Right lobe of liver (tissue), 4 donors: Measurements from ENCODE around the gene APOA4.

ENCODE experiments used
- POLR2A ChIP-seq: fragments of 450-650 bp; IDR thresholded peaks from one replicate; pipeline ENCODE4 v1.6.1; 2017; ENCODE audit warnings: antibody characterized with exemption, mild to moderate bottlenecking
- TF ChIP-seq, protein P1 (sequence below), 4 donors: fragments of 200-600 bp in 3 of 4; fragments of 450-650 bp in 1 of 4; IDR thresholded peaks; one replicate each; pipeline versions ENCODE4 v1.5.1 to v1.8.0; 2016 to 2022; ENCODE audit warnings: antibody characterized with exemption in 4 of 4, mild to moderate bottlenecking in 2 of 4
- donor health status: DM: no; HTN: no; CAD: no.
- donor health status: DM: no; HTN: no; CAD: no.
- donor health status: DM: no; HTN: yes; CAD: no.

DNA sequence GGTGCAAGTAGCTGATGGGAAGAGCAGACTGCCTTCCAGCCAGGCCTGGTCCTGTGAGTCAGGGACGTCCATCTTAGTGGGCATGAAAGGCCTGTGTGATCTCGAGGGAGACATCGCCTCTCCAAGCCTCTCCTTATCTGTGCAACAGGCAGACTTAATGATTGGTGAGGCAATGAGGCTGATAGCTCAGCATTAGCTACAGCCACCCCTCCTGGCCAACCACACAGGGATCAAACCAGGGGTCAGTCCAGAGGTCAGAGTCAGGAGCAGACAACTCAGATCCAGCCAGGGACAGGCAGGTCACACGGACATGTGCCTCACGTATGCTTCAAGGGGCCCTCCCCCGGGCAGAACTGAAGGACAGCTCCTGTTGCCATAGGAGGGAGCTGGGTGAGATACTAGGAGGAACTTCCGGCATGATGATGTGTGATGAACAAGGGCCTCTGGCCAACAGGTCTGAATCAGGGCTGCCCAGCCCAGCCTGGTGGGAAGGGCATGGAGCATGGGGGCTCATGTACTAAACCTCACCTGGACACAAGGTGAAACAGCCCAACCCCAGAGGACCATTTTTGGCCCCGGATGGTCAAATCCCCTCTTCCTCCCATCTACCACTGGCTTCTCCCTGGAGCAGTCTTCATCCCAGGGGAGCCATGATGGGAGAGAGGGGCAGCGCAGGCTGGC lies 3.8 kb upstream of the APOA4 start:
- TF ChIP-seq POLR2A, result peak; percentile 45
- TF ChIP-seq, protein P1, sequence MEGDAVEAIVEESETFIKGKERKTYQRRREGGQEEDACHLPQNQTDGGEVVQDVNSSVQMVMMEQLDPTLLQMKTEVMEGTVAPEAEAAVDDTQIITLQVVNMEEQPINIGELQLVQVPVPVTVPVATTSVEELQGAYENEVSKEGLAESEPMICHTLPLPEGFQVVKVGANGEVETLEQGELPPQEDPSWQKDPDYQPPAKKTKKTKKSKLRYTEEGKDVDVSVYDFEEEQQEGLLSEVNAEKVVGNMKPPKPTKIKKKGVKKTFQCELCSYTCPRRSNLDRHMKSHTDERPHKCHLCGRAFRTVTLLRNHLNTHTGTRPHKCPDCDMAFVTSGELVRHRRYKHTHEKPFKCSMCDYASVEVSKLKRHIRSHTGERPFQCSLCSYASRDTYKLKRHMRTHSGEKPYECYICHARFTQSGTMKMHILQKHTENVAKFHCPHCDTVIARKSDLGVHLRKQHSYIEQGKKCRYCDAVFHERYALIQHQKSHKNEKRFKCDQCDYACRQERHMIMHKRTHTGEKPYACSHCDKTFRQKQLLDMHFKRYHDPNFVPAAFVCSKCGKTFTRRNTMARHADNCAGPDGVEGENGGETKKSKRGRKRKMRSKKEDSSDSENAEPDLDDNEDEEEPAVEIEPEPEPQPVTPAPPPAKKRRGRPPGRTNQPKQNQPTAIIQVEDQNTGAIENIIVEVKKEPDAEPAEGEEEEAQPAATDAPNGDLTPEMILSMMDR (IDR thresholded peaks at IDR 0.05), result no peak
